Brain microvascular endothelial cell (primary cell): ENCODE measurements around the gene KIAA0825.

ENCODE experiments used
- DNase-seq: peaks from one replicate; pipeline ENCODE4 v3.0.0-alpha.2; 2020
- H3K27ac ChIP-seq: fragments of 250-450 bp; sonication (Bioruptor Pico); 2 replicates; pipeline ENCODE4 v1.5.1; 2020; ENCODE audit warnings: mild to moderate bottlenecking, moderate library complexity
- H3K27me3 ChIP-seq: fragments of 250-450 bp; sonication (Bioruptor Pico); replicated peaks from 2 replicates; pipeline ENCODE4 v1.5.1; 2020; ENCODE audit warnings: mild to moderate bottlenecking
- H3K36me3 ChIP-seq: fragments of 250-450 bp; sonication (Bioruptor Pico); replicated peaks from 2 replicates; pipeline ENCODE4 v1.5.1; 2020; ENCODE audit warnings: mild to moderate bottlenecking
- H3K4me3 ChIP-seq: 2 replicates; pipeline ENCODE4 v1.5.1; 2011; ENCODE audit warnings: low read depth, mild to moderate bottlenecking, control low read depth, low read length, moderate library complexity
- in situ Hi-C: cut with HindIII; loops from 2 replicates; pipeline ENCODE4 v1.10.0; 2017; ENCODE audit warnings: low sequenced_read_pairs, low pct_ligation_motif_present
- TF ChIP-seq, protein P1 (sequence below): IDR thresholded peaks from 2 replicates; pipeline ENCODE4 v1.5.1; 2011; ENCODE audit warnings: low read depth, mild to moderate bottlenecking, moderate library complexity, low read length, control low read depth, inconsistent platforms; ENCODE audit errors: missing control alignments

KIAA0825 gene

DNA sequence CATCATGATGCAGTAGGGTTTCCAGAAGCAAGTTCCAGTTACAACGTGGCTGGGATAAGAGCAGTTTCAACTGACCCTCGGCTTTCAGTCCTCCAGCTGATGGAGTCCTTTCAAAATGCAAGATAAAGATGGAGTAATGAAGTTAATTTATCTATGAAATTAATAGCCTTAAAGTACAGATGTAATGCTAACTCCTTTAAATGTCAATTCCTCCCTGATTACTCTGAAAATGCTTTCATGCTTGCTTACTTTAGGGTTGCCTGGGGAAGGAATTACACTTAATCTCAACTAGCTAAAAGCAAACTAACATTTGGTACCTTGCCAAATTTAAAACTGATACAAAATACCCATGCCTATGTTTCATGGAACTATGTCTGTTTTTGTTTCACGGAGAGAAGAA lies 178.4 kb downstream of the KIAA0825 start:
- no peak overlapping the region for H3K27ac ChIP-seq
- DNase-seq: no peak
- no peak overlapping the region for H3K4me3 ChIP-seq
- no peaks in the 10 kb centered on the region for H3K27me3 ChIP-seq
- TF ChIP-seq, protein P1, sequence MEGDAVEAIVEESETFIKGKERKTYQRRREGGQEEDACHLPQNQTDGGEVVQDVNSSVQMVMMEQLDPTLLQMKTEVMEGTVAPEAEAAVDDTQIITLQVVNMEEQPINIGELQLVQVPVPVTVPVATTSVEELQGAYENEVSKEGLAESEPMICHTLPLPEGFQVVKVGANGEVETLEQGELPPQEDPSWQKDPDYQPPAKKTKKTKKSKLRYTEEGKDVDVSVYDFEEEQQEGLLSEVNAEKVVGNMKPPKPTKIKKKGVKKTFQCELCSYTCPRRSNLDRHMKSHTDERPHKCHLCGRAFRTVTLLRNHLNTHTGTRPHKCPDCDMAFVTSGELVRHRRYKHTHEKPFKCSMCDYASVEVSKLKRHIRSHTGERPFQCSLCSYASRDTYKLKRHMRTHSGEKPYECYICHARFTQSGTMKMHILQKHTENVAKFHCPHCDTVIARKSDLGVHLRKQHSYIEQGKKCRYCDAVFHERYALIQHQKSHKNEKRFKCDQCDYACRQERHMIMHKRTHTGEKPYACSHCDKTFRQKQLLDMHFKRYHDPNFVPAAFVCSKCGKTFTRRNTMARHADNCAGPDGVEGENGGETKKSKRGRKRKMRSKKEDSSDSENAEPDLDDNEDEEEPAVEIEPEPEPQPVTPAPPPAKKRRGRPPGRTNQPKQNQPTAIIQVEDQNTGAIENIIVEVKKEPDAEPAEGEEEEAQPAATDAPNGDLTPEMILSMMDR: no peak
- in situ Hi-C loops: no loop called here
- H3K36me3 ChIP-seq: no peaks in the 10 kb centered on the region

DNA sequence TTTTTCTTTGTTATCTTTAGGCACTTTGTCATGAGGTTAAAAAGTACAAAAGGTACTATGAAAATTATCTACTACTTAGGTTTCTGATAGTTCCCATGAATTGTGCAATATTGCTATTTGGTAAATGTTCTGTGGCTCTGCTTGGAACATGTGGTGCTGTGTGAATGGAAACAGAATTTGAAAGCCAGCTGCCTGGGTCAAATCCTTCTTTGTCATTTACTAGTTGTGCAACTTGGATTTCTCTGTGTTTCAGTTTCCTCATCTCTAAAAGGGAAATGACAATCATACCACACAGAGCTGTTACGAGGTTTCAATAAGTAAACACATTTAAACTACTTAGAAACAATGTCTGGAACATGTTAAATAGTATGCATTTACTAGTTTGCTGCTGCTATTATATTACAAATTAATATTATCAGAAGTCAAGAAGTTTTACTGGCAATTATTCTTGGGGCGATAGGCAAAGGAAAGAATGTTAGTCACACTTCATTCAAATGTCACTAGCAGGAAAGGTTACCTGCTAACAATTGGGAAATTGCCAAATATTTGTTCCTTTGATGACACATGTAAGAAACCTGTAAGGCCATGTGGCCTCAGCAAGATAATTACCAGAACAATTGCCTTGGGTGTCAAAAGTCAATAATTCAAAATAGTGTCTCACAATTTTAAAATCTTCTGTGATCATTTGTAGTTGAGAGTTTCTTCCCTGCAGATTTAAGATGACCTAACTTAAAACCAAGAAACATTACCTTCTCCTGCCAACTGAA lies 184.8 kb downstream of the KIAA0825 start:
- no peak overlapping the region for H3K4me3 ChIP-seq
- no peak overlapping the region for H3K27ac ChIP-seq
- no peaks in the 10 kb centered on the region for H3K27me3 ChIP-seq
- peak; percentile 13 for DNase-seq
- no peaks in the 10 kb centered on the region for H3K36me3 ChIP-seq
- in situ Hi-C loops: no loop called here
- TF ChIP-seq, protein P1: no peak

DNA sequence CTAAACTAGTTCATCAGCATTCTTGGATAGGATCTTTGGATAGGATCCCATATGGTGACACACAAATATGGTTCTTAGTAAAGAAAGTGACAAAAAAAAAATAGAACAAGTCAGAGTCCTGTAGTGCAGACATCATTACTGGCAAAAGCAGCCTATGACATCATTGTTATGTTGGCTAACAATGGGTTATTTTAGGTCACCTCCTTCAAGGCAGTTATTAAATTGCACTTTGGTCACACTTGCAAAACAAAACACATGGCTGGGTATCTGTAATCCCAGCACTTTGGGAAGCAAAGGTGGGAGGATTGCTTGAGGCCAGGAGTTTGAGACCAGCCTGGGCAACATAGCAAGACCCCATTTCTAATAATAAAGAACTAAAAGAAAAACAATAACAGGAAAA lies 185.9 kb downstream of the KIAA0825 start:
- in situ Hi-C loops: no loop called here
- Histone ChIP-seq H3K27me3 (no peaks in the 10 kb centered on the region), H3K27ac (no peak overlapping the region), H3K36me3 (no peaks in the 10 kb centered on the region), H3K4me3 (no peak overlapping the region)
- DNase-seq: no peak
- TF ChIP-seq, protein P1: no peak

DNA sequence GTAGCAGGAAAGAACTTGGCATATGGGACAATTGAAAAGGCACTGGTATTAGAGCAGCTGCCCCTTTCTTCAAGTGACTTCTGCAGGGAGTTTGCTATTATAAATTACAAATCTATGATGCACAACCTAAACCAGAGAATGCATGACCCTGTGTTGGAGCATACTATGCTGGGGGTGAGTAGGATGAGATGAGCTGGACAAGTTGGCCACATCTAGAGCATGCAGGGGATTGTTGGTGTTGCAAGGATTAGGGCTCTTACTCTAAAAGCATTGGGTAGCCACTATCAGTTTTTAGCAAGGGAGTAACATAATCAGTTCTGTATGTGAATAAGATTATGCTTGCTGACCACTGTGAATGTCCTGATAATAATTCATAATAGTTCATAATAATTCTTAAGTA lies 186.7 kb downstream of the KIAA0825 start:
- Histone ChIP-seq H3K27ac (no peak overlapping the region), H3K36me3 (no peaks in the 10 kb centered on the region), H3K27me3 (no peaks in the 10 kb centered on the region), H3K4me3 (no peak overlapping the region)
- in situ Hi-C loops: no loop called here
- TF ChIP-seq, protein P1: no peak
- DNase-seq: no peak

DNA sequence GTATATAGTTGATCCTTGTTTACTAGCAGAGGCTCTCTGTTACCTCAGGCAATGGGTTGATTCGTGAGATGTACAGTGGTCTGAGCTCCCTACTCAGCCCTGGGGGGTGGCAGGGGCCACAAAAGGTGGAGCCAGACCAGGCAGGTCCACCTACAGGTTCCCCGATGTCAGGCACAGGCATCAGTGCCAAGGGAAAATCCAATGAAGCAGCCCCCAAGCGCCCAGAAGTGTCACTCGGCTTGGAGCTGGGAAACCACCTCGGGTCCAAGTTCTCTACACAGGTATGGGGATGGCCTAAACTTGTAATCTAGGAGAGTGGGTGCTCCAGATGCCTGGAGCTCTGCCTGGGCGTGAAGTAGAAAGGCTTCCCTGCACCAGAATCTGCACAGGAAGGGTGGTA lies 188.8 kb downstream of the KIAA0825 start:
- DNase-seq: no peak
- H3K27ac ChIP-seq: no peak overlapping the region
- H3K4me3 ChIP-seq: no peak overlapping the region
- H3K36me3 ChIP-seq: no peaks in the 10 kb centered on the region
- no peaks in the 10 kb centered on the region for H3K27me3 ChIP-seq
- TF ChIP-seq, protein P1: no peak
- in situ Hi-C loops: no loop called here

DNA sequence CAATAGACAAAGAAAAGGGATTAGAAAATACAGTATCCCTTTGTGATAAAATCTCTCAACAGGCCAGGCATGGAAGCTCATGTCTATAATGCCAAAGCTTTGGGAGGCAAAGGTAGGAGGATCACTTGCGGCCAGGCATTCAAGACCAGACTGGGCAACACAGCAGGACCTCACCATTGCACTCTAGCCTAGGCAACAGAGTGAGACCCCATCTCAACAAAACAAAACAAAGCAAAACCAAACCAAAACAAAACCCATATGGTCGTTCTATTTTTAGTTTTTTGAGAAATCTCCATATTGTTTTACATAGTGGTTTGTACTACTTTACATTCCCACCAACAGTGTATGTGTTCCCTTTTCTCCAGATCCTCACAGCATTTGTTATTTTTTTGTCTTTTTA lies 193.0 kb downstream of the KIAA0825 start:
- H3K27ac ChIP-seq: no peak overlapping the region
- no peak for DNase-seq
- TF ChIP-seq, protein P1: no peak
- H3K36me3 ChIP-seq: no peaks in the 10 kb centered on the region
- H3K27me3 ChIP-seq: no peaks in the 10 kb centered on the region
- H3K4me3 ChIP-seq: no peak overlapping the region
- in situ Hi-C loops: no loop called here
